NT2/D1 (cell line): ENCODE measurements around the gene TEX36.
"Not testable (repeated sequence)": the region's sequence is repeated elsewhere in the genome, so short reads cannot be mapped to it uniquely, and the experiment has no call there.

ENCODE experiments used
- DNase-seq: peaks from one replicate; pipeline ENCODE4 v3.0.0-alpha.2; 2011; ENCODE audit warnings: low read depth, low spot score
- H3K27me3 ChIP-seq: 2 replicates; pipeline ENCODE4 v1.6.0; 2011; ENCODE audit warnings: mild to moderate bottlenecking; ENCODE audit not compliant: insufficient read length, insufficient read depth
- H3K36me3 ChIP-seq: 2 replicates; pipeline ENCODE4 v1.6.1; 2011; ENCODE audit warnings: mild to moderate bottlenecking, low read length, mixed read lengths; ENCODE audit not compliant: insufficient read depth, insufficient read length
- H3K4me1 ChIP-seq: 2 replicates; pipeline ENCODE4 v1.5.1; 2011; ENCODE audit not compliant: insufficient read depth, insufficient read length
- H3K4me3 ChIP-seq: 2 replicates; pipeline ENCODE4 v1.5.1; 2011; ENCODE audit warnings: low read depth; ENCODE audit not compliant: insufficient read length
- H3K9ac ChIP-seq: 2 replicates; pipeline ENCODE4 v1.6.0; 2011; ENCODE audit warnings: low read depth; ENCODE audit not compliant: insufficient read length
- H3K9me3 ChIP-seq: 2 replicates; pipeline ENCODE4 v1.5.1; 2011; ENCODE audit warnings: mild to moderate bottlenecking, low read length; ENCODE audit not compliant: insufficient read depth
- SUZ12 ChIP-seq: IDR thresholded peaks from 2 replicates; pipeline ENCODE4 v1.6.1; 2011; ENCODE audit not compliant: insufficient read length, insufficient read depth; ENCODE audit errors: extremely low read depth
- YY1 ChIP-seq: IDR thresholded peaks from 2 replicates; pipeline ENCODE4 v1.6.1; 2011; ENCODE audit not compliant: insufficient read length, insufficient read depth
- ZNF274 ChIP-seq: IDR thresholded peaks from 2 replicates; pipeline ENCODE4 v1.6.1; 2011; ENCODE audit warnings: mild to moderate bottlenecking, low read depth, low read length

Gene TEX36

GRCh38 chr10:125698481-125698998, 15.6 kb upstream of the TEX36 start:
- Histone ChIP-seq H3K4me1 (no peaks in the 10 kb centered on the region), H3K36me3 (no peaks in the 10 kb centered on the region), H3K27me3 (no peaks in the 10 kb centered on the region), H3K4me3 (no peak overlapping the region), H3K9ac (no peak overlapping the region), H3K9me3 (no peaks in the 10 kb centered on the region)
- TF ChIP-seq ZNF274 (no peak), YY1 (no peak), SUZ12 (no peak)
- DNase-seq: no peak

GRCh38 chr10:125696884-125697283, 13.9 kb upstream of the TEX36 start:
- not testable (repeated sequence) for H3K4me1 ChIP-seq, H3K9ac ChIP-seq, DNase-seq, H3K27me3 ChIP-seq, H3K36me3 ChIP-seq, H3K9me3 ChIP-seq, H3K4me3 ChIP-seq

GRCh38 chr10:125694883-125695282, 11.9 kb upstream of the TEX36 start:
- Histone ChIP-seq H3K4me1 (no peaks in the 10 kb centered on the region), H3K27me3 (no peaks in the 10 kb centered on the region), H3K4me3 (no peak overlapping the region), H3K9me3 (no peaks in the 10 kb centered on the region), H3K9ac (no peak overlapping the region), H3K36me3 (no peaks in the 10 kb centered on the region)
- no peak for TF ChIP-seq YY1
- TF ChIP-seq SUZ12: no peak
- TF ChIP-seq ZNF274: no peak
- no peak for DNase-seq

GRCh38 chr10:125693524-125693847, 10.5 kb upstream of the TEX36 start:
- Histone ChIP-seq H3K27me3 (no peaks in the 10 kb centered on the region), H3K36me3 (no peaks in the 10 kb centered on the region), H3K4me3 (no peak overlapping the region), H3K4me1 (no peaks in the 10 kb centered on the region), H3K9ac (no peak overlapping the region), H3K9me3 (no peaks in the 10 kb centered on the region)
- DNase-seq: no peak
- TF ChIP-seq ZNF274 (no peak), YY1 (no peak), SUZ12 (no peak)

GRCh38 chr10:125692601-125693523, 9.9 kb upstream of the TEX36 start:
- Histone ChIP-seq H3K9me3 (no peaks in the 10 kb centered on the region), H3K36me3 (no peaks in the 10 kb centered on the region), H3K4me1 (no peaks in the 10 kb centered on the region), H3K9ac (no peak overlapping the region), H3K4me3 (no peak overlapping the region), H3K27me3 (no peaks in the 10 kb centered on the region)
- TF ChIP-seq SUZ12: no peak
- TF ChIP-seq ZNF274: no peak
- TF ChIP-seq YY1: no peak
- DNase-seq: no peak

GRCh38 chr10:125692196-125692595, 9.2 kb upstream of the TEX36 start:
- Histone ChIP-seq H3K36me3 (no peaks in the 10 kb centered on the region), H3K27me3 (no peaks in the 10 kb centered on the region), H3K4me1 (no peaks in the 10 kb centered on the region), H3K9me3 (no peaks in the 10 kb centered on the region), H3K9ac (no peak overlapping the region), H3K4me3 (no peak overlapping the region)
- DNase-seq: no peak
- TF ChIP-seq YY1 (no peak), SUZ12 (no peak), ZNF274 (no peak)

GRCh38 chr10:125691160-125691981, 8.4 kb upstream of the TEX36 start:
- Histone ChIP-seq H3K36me3 (no peaks in the 10 kb centered on the region), H3K4me3 (no peak overlapping the region), H3K9me3 (no peaks in the 10 kb centered on the region), H3K9ac (no peak overlapping the region), H3K4me1 (no peaks in the 10 kb centered on the region), H3K27me3 (no peaks in the 10 kb centered on the region)
- no peak for DNase-seq
- TF ChIP-seq ZNF274: no peak
- TF ChIP-seq YY1: no peak
- no peak for TF ChIP-seq SUZ12
